CD14-positive monocyte (primary cell): ENCODE measurements around the gene CGNL1. TPM values are rescaled to one million over a fixed set of nuclear protein-coding genes. Genes with fewer than 3 reads are reported as not detected.

Source experiments
- DNase-seq, 3 donors: peaks; one replicate each; pipeline ENCODE4 v3.0.0-alpha.2; 2011 to 2022
- H2AFZ ChIP-seq: 2 replicates; pipeline ENCODE4 v1.6.0; 2012; ENCODE audit warnings: mild to moderate bottlenecking, low read depth, low read length, inconsistent platforms; ENCODE audit not compliant: insufficient read depth, poor library complexity, severe bottlenecking
- H3K27ac ChIP-seq, 2 donors: 1 replicate in 1 of 2; 2 replicates in 1 of 2; pipeline ENCODE4 v1.5.1; 2012 to 2013; ENCODE audit warnings: low read length in 2 of 2, control low read depth in 1 of 2, inconsistent platforms in 1 of 2, low read depth in 1 of 2, mild to moderate bottlenecking in 1 of 2
- H3K27me3 ChIP-seq, 2 donors: one replicate each; pipeline versions ENCODE4 v1.6.0 to v1.6.1; 2011 to 2013; ENCODE audit warnings: low read length in 2 of 2; ENCODE audit not compliant: control insufficient read depth in 2 of 2, insufficient read depth in 2 of 2
- H3K36me3 ChIP-seq, 2 donors: replicated peaks in 1 of 2; 1 replicate in 1 of 2; 2 replicates in 1 of 2; pipeline versions ENCODE4 v1.5.1 to v1.6.1; 2012 to 2013; ENCODE audit warnings: low read length in 2 of 2, control low read depth in 1 of 2, inconsistent platforms in 1 of 2, mild to moderate bottlenecking in 1 of 2; ENCODE audit not compliant: insufficient read depth in 2 of 2, control insufficient read depth in 1 of 2
- H3K4me1 ChIP-seq, 2 donors: 1 replicate in 1 of 2; 2 replicates in 1 of 2; pipeline versions ENCODE4 v1.5.1 to v1.6.1; 2012 to 2013; ENCODE audit warnings: low read length in 2 of 2, control low read depth in 1 of 2, inconsistent platforms in 1 of 2, mild to moderate bottlenecking in 1 of 2, moderate library complexity in 1 of 2; ENCODE audit not compliant: insufficient read depth in 2 of 2, control insufficient read depth in 1 of 2
- H3K4me2 ChIP-seq: replicated peaks from 2 replicates; pipeline ENCODE3; 2012; ENCODE audit warnings: low read length, moderate library complexity, mild to moderate bottlenecking; ENCODE audit not compliant: poor library complexity, severe bottlenecking; ENCODE audit errors: extremely low read depth
- H3K4me3 ChIP-seq, 3 experiments: fragments of 200-600 bp in 1 of 3; sonication (generic) in 1 of 3; replicated peaks in 1 of 3; 1 replicate in 2 of 3; 2 replicates in 1 of 3; pipeline ENCODE4 v1.5.1; 2011 to 2013; ENCODE audit warnings: low read length in 3 of 3, mild to moderate bottlenecking in 3 of 3, control low read depth in 2 of 3, low read depth in 2 of 3, inconsistent platforms in 1 of 3, moderate library complexity in 1 of 3
- H3K79me2 ChIP-seq: 2 replicates; pipeline ENCODE4 v1.6.0; 2012; ENCODE audit warnings: mild to moderate bottlenecking, control low read depth, inconsistent platforms, low read length, moderate library complexity; ENCODE audit not compliant: insufficient read depth
- H3K9ac ChIP-seq: 2 replicates; pipeline ENCODE4 v1.6.0; 2017; ENCODE audit warnings: low read length, mild to moderate bottlenecking; ENCODE audit not compliant: insufficient read depth, poor library complexity, severe bottlenecking
- H3K9me3 ChIP-seq, 2 donors: replicated peaks in 1 of 2; 1 replicate in 1 of 2; 2 replicates in 1 of 2; pipeline versions ENCODE4 v1.5.1 to v1.6.1; 2012 to 2013; ENCODE audit warnings: low read length in 2 of 2, control low read depth in 1 of 2; ENCODE audit not compliant: control insufficient read depth in 1 of 2, insufficient read depth in 1 of 2
- H4K20me1 ChIP-seq: 2 replicates; pipeline ENCODE4 v1.6.0; 2012; ENCODE audit warnings: mild to moderate bottlenecking, low read length, control low read depth, moderate library complexity; ENCODE audit not compliant: insufficient read depth
- H3K27ac Mint-ChIP-seq, 7 donors: one replicate each; pipeline ENCODE4 v1.8.0; 2020; ENCODE audit warnings: mild to moderate bottlenecking in 7 of 7, mixed read lengths in 7 of 7, moderate library complexity in 6 of 7, inconsistent platforms in 2 of 7
- H3K27me3 Mint-ChIP-seq, 3 donors: one replicate each; pipeline ENCODE4 v1.8.0; 2021 to 2022; ENCODE audit warnings: low read depth in 3 of 3, mild to moderate bottlenecking in 3 of 3, mixed read lengths in 3 of 3, moderate library complexity in 3 of 3, inconsistent platforms in 1 of 3
- H3K36me3 Mint-ChIP-seq, 2 donors: one replicate each; pipeline ENCODE4 v1.8.0; 2020; ENCODE audit warnings: mixed read lengths in 2 of 2, inconsistent platforms in 1 of 2, mild to moderate bottlenecking in 1 of 2
- H3K4me1 Mint-ChIP-seq: one replicate; pipeline ENCODE4 v1.8.0; 2020; ENCODE audit warnings: mild to moderate bottlenecking, mixed read lengths
- H3K4me3 Mint-ChIP-seq, 2 donors: one replicate each; pipeline ENCODE4 v1.8.0; 2020; ENCODE audit warnings: mild to moderate bottlenecking in 2 of 2, mixed read lengths in 2 of 2, moderate library complexity in 1 of 2
- H3K9me3 Mint-ChIP-seq, 7 donors: one replicate each; pipeline ENCODE4 v1.8.0; 2020 to 2022; ENCODE audit warnings: mixed read lengths in 7 of 7, mild to moderate bottlenecking in 6 of 7, moderate library complexity in 6 of 7, inconsistent platforms in 2 of 7
- CTCF ChIP-seq: fragments of 200-600 bp; IDR thresholded peaks from one replicate; pipeline ENCODE4 v1.8.0; 2022; ENCODE audit warnings: antibody characterized with exemption, mild to moderate bottlenecking
- WGBS: methylation state at CpG from one replicate; pipeline ENCODE4 v1.1.5; 2013; ENCODE audit warnings: missing lambda C conversion rate; ENCODE audit not compliant: insufficient coverage; 5-methylcytosine and 5-hydroxymethylcytosine counted together
- intact Hi-C, 2 donors: fragments of 100-400 bp; cut with micrococcal nuclease; formaldehyde crosslinking; loops; one replicate each; pipeline versions ENCODE4 v1.15.0 to v1.15.1; 2023
- polyA plus RNA-seq, 3 donors: library from polyadenylated mRNA; depleted of rRNA in 1 of 3; unstranded in 2 of 3; stranded (reverse) in 1 of 3; fragments of 300-500 nt in 2 of 3; fragments of >200 nt in 1 of 3; fragmentation: Illumina TruSeq in 2 of 3; gene quantifications; 1 replicate in 2 of 3; 2 replicates in 1 of 3; pipeline ENCODE4 v1.2.3, GENCODE V29; 2012 to 2021

CGNL1 gene
- polyA plus RNA-seq, 3 donors = not detected

- Mint-ChIP-seq H3K4me1 (no peaks in the 10 kb centered on the region), H3K4me3 (no peak overlapping the region), H3K9me3 (peaks cover 0 to 3% (median 0%) of the 10 kb centered on the region in 7 donors), H3K27me3 (peaks cover 0 to 2% (median 0%) of the 10 kb centered on the region in 3 donors), H3K36me3 (no peaks in the 10 kb centered on the region), H3K27ac (no peak overlapping the region)
- H3K27ac ChIP-seq = no peak overlapping the region
- H3K36me3 ChIP-seq = no peaks in the 10 kb centered on the region
- no peaks in the 10 kb centered on the region for H3K79me2 ChIP-seq
- no peak overlapping the region for H3K4me3 ChIP-seq
- no peaks in the 10 kb centered on the region for H3K9me3 ChIP-seq
- H3K4me1 ChIP-seq = no peaks in the 10 kb centered on the region
- H3K9ac ChIP-seq = no peak overlapping the region
- TF ChIP-seq CTCF = no peak
- H4K20me1 ChIP-seq = no peaks in the 10 kb centered on the region
- intact Hi-C loops = no loop called here
- H3K4me2 ChIP-seq = no peak overlapping the region
- 86% methylated on average over 5 of the region's 6 CpGs for WGBS
- no peak for DNase-seq
- no peaks in the 10 kb centered on the region for H3K27me3 ChIP-seq
- no peak overlapping the region for H2AFZ ChIP-seq
These were observed 140.8 kb downstream of the CGNL1 start for GRCh38 chr15:57517030-57517671.

- H3K4me1 Mint-ChIP-seq = no peaks in the 10 kb centered on the region
- H2AFZ ChIP-seq = no peak overlapping the region
- intact Hi-C loops = no loop called here
These were observed 142.6 kb downstream of the CGNL1 start for GRCh38 chr15:57518779-57519405.

More at GRCh38 chr15:57518779-57519405, 142.6 kb downstream of the CGNL1 start:
- Histone ChIP-seq H3K4me1 (no peaks in the 10 kb centered on the region), H4K20me1 (no peaks in the 10 kb centered on the region), H3K36me3 (no peaks in the 10 kb centered on the region), H3K27ac (no peak overlapping the region), H3K79me2 (no peaks in the 10 kb centered on the region), H3K4me2 (no peak overlapping the region), H3K4me3 (no peak overlapping the region), H3K9me3 (no peaks in the 10 kb centered on the region), H3K9ac (no peak overlapping the region), H3K27me3 (no peaks in the 10 kb centered on the region)
- WGBS = 93% methylated on average over 11 of the region's 13 CpGs
- no peak for TF ChIP-seq CTCF
- peaks cover 0 to 2% (median 0%) of the 10 kb centered on the region in 7 donors for H3K9me3 Mint-ChIP-seq
- no peaks in the 10 kb centered on the region for H3K36me3 Mint-ChIP-seq
- H3K27me3 Mint-ChIP-seq = peaks cover 0 to 2% (median 0%) of the 10 kb centered on the region in 3 donors
- H3K4me3 Mint-ChIP-seq = no peak overlapping the region
- no peak for DNase-seq
- H3K27ac Mint-ChIP-seq = no peak overlapping the region
